GM12878 (cell line): ENCODE results near the gene HEPHL1. TPM values are rescaled to one million over a fixed set of nuclear protein-coding genes. Genes with fewer than 3 reads are reported as not detected.

Experiments
- ATAC-seq: fragments of 200-7000 bp; cut with Tn5 transposase; 3 replicates; pipeline ENCODE4 v1.9.1; 2020; ENCODE audit warnings: mild to moderate bottlenecking, moderate library complexity
- BruUV-seq: library from RNA; stranded (reverse); fragments of 400-500 nt; replicated peaks from 2 replicates; lab custom pipeline; 2021; lab: Mats Ljungman, UMichigan
- CTCF ChIA-PET: fragments of 300-600 bp; sonication (Branson Sonifier 250); formaldehyde crosslinking; extraction: SDS; loops from one replicate; lab custom pipeline; 2021; ENCODE audit warnings: inconsistent platforms; lab: Yijun Ruan, JAX
- POLR2A ChIA-PET: fragments of 350-600 bp; formaldehyde crosslinking; extraction: SDS; loops from one replicate; lab custom pipeline; 2021; ENCODE audit warnings: inconsistent platforms; lab: Charles Lee
- RAD21 ChIA-PET: fragments of 300-600 bp; sonication (Branson Sonifier 250); formaldehyde crosslinking; loops from one replicate; lab custom pipeline; 2023; ENCODE audit warnings: antibody characterized with exemption; ENCODE audit not compliant: unreplicated experiment; lab: Charles Lee
- SMC1A ChIA-PET: fragments of 300-600 bp; sonication (Branson Sonifier 250); formaldehyde crosslinking; loops from one replicate; lab custom pipeline; 2023; ENCODE audit not compliant: unreplicated experiment, uncharacterized antibody; lab: Charles Lee
- DNase-seq: peaks from one replicate; pipeline ENCODE4 v3.0.0-alpha.2; 2011; ENCODE audit warnings: low read depth, low spot score
- FAIRE-seq: peaks from 3 replicates; lab custom pipeline; 2011; peaks lifted over from hg19 to GRCh38; lab: Jason Lieb, UNC
- H2AFZ ChIP-seq: 2 replicates; pipeline ENCODE4 v1.6.0; 2011; ENCODE audit warnings: low read depth, low read length, control low read depth; ENCODE audit not compliant: control insufficient read depth
- H3K27ac ChIP-seq: 2 replicates; pipeline ENCODE4 v1.5.1; 2011; ENCODE audit warnings: control low read depth; ENCODE audit not compliant: control insufficient read depth, insufficient read depth
- H3K27me3 ChIP-seq, 2 experiments: replicated peaks in 1 of 2; 2 replicates each; pipeline versions ENCODE4 v1.6.0 to v1.6.1; 2011; ENCODE audit warnings: low read length in 1 of 2; ENCODE audit not compliant: control insufficient read depth in 2 of 2, insufficient read depth in 2 of 2
- H3K36me3 ChIP-seq, 2 experiments: 2 replicates each; pipeline ENCODE4 v1.5.1; 2011; ENCODE audit warnings: low read length in 1 of 2; ENCODE audit not compliant: control insufficient read depth in 2 of 2, insufficient read depth in 2 of 2
- H3K4me1 ChIP-seq: 2 replicates; pipeline ENCODE4 v1.6.1; 2011; ENCODE audit warnings: mild to moderate bottlenecking, low read length, moderate library complexity, mixed read lengths; ENCODE audit not compliant: control insufficient read depth, insufficient read depth
- H3K4me2 ChIP-seq: 2 replicates; pipeline ENCODE4 v1.6.0; 2011; ENCODE audit warnings: control low read depth; ENCODE audit not compliant: control insufficient read depth, insufficient read depth
- H3K4me3 ChIP-seq: fragments of 200-600 bp; sonication (generic); 2 replicates; pipeline ENCODE4 v1.5.1; 2016
- H3K79me2 ChIP-seq: 2 replicates; pipeline ENCODE4 v1.6.0; 2011; ENCODE audit warnings: low read length; ENCODE audit not compliant: control insufficient read depth, insufficient read depth
- H3K9ac ChIP-seq: 2 replicates; pipeline ENCODE4 v1.8.0; 2011; ENCODE audit warnings: low read length, control low read depth, mixed read lengths; ENCODE audit not compliant: control insufficient read depth, insufficient read depth
- H3K9me3 ChIP-seq: replicated peaks from 3 replicates; pipeline ENCODE4 v1.5.1; 2011; ENCODE audit warnings: mild to moderate bottlenecking, low read length; ENCODE audit not compliant: control insufficient read depth, insufficient read depth
- H4K20me1 ChIP-seq: 2 replicates; pipeline ENCODE4 v1.6.0; 2011; ENCODE audit not compliant: control insufficient read depth, insufficient read depth
- BACH1 ChIP-seq: fragments of 450-650 bp; IDR thresholded peaks from 2 replicates; pipeline ENCODE4 v1.6.1; 2017; ENCODE audit warnings: mild to moderate bottlenecking, borderline replicate concordance
- BRCA1 ChIP-seq: IDR thresholded peaks from 2 replicates; pipeline ENCODE4 v1.6.1; 2011; ENCODE audit warnings: low read depth, low read length, improper control_type of control experiment
- CHD2 ChIP-seq: IDR thresholded peaks from 2 replicates; pipeline ENCODE4 v1.6.1; 2011; ENCODE audit warnings: low read depth, low read length, improper control_type of control experiment, borderline replicate concordance
- CREM ChIP-seq: IDR thresholded peaks from 2 replicates; pipeline ENCODE4 v1.6.1; 2014; ENCODE audit warnings: antibody characterized with exemption, low read depth
- EGR1 ChIP-seq, 2 experiments: IDR thresholded peaks; 1 replicate in 1 of 2; 2 replicates in 1 of 2; pipeline ENCODE4 v1.6.1; 2011 to 2012; ENCODE audit warnings: low read depth in 2 of 2, low read length in 2 of 2, borderline replicate concordance in 1 of 2, mild to moderate bottlenecking in 1 of 2, moderate library complexity in 1 of 2
- HDGF ChIP-seq: fragments of 450-650 bp; IDR thresholded peaks from 2 replicates; pipeline ENCODE4 v1.6.1; 2016; ENCODE audit warnings: antibody characterized with exemption
- MLLT1 ChIP-seq: fragments of 450-650 bp; IDR thresholded peaks from 2 replicates; pipeline ENCODE4 v1.6.1; 2016; ENCODE audit warnings: mild to moderate bottlenecking
- NRF1 ChIP-seq: conservative IDR thresholded peaks from 2 replicates; pipeline ENCODE4 v1.6.1; 2011; ENCODE audit warnings: mild to moderate bottlenecking, low read depth, low read length, improper control_type of control experiment
- PML ChIP-seq: IDR thresholded peaks from 2 replicates; pipeline ENCODE4 v1.6.1; 2012; ENCODE audit warnings: low read length, inconsistent platforms
- POLR2A ChIP-seq: IDR thresholded peaks from 2 replicates; pipeline ENCODE4 v1.6.1; 2011; ENCODE audit warnings: low read depth, mild to moderate bottlenecking, low read length
- SIN3A ChIP-seq: IDR thresholded peaks from 2 replicates; pipeline ENCODE4 v1.6.1; 2012; ENCODE audit warnings: low read depth, low read length, improper control_type of control experiment
- TCF3 ChIP-seq: IDR thresholded peaks from 2 replicates; pipeline ENCODE4 v1.6.1; 2012; ENCODE audit warnings: low read depth, mild to moderate bottlenecking, low read length, borderline replicate concordance; ENCODE audit not compliant: insufficient read depth
- YBX1 ChIP-seq: fragments of 450-650 bp; IDR thresholded peaks from 2 replicates; pipeline ENCODE4 v1.6.1; 2016; ENCODE audit warnings: antibody characterized with exemption
- YY1 ChIP-seq: IDR thresholded peaks from 2 replicates; pipeline ENCODE4 v1.6.1; 2011; ENCODE audit warnings: low read depth, mild to moderate bottlenecking, low read length
- WGBS: methylation state at CpG from one replicate; pipeline ENCODE4 v1.1.6; 2016; ENCODE audit warnings: low lambda C conversion rate; ENCODE audit not compliant: insufficient replicate concordance, insufficient coverage; ENCODE audit errors: missing lambda C conversion rate; 5-methylcytosine and 5-hydroxymethylcytosine counted together
- in situ Hi-C: fragments of 300-500 bp; cut with MboI; formaldehyde crosslinking; loops from 9 replicates; pipeline ENCODE4 v1.14.3; 2018; ENCODE audit warnings: mixed read lengths
- intact Hi-C: fragments of 100-400 bp; cut with micrococcal nuclease; formaldehyde crosslinking; loops from one replicate; pipeline ENCODE4 v1.14.2; 2022; ENCODE audit not compliant: unreplicated experiment
- polyA plus RNA-seq, 11 experiments: library from polyadenylated mRNA; depleted of rRNA in 4 of 11; unstranded in 6 of 11; stranded (reverse) in 5 of 11; fragments of >200 nt; fragmentation: Nextera tagmentation in 4 of 11; fragmentation: Illumina TruSeq in 1 of 11; extraction: Ambion mirVana in 4 of 11; extraction: Trizol in 1 of 11; gene quantifications; 1 replicate in 1 of 11; 2 replicates in 10 of 11; pipeline versions ENCODE4 v1.2.1 to v1.2.3, GENCODE V29; 2011 to 2016; ENCODE audit warnings: inconsistent platforms in 2 of 11, missing spikeins in 2 of 11, low read depth in 1 of 11
- total RNA-seq, 4 experiments: library from RNA; depleted of rRNA in 3 of 4; stranded (reverse); fragments of >200 nt in 3 of 4; fragmentation: Illumina TruSeq in 1 of 4; extraction: Trizol in 1 of 4; gene quantifications; 2 replicates each; pipeline versions ENCODE4 v1.2.1 to v1.2.3, GENCODE V29; 2013 to 2021
- TF ChIP-seq, protein P1 (sequence below): fragments of 450-650 bp; formaldehyde crosslinking; IDR thresholded peaks from 2 replicates; pipeline ENCODE4 v1.4.0; 2022; ENCODE audit warnings: mild to moderate bottlenecking, moderate library complexity

The HEPHL1 gene
- total and polyA plus RNA-seq, 10 of the 15 experiments (the other 5 are each of a cell fraction or from before 2014, with no cell fraction given): 0.02 to 0.08 (median 0.05) TPM; not detected in 6

GRCh38 chr11:94010136-94010535 is 11.0 kb upstream of the HEPHL1 start:
- ChIA-PET RAD21 (no interaction called here), CTCF (no interaction called here), SMC1A (no interaction called here), POLR2A (no interaction called here)
- DNase-seq (no peak), FAIRE-seq (no peak)
- 0% methylated on average over 1 of the region's 1 CpG for WGBS
- no peaks in the 10 kb centered on the region for H4K20me1 ChIP-seq
- H3K36me3 ChIP-seq: no peaks in the 10 kb centered on the region
- intact Hi-C loops: no loop called here
- in situ Hi-C loops: no loop called here
- no TSS peak for BruUV-seq
- no peak overlapping the region for H2AFZ ChIP-seq
- no peaks in the 10 kb centered on the region for H3K9me3 ChIP-seq
- no peaks in the 10 kb centered on the region for H3K79me2 ChIP-seq
- TF ChIP-seq PML (no peak), CHD2 (no peak), YBX1 (no peak), BACH1 (no peak), MLLT1 (no peak), TCF3 (no peak), CREM (no peak), POLR2A (no peak), NRF1 (no peak), SIN3A (no peak), HDGF (no peak), YY1 (no peak), BRCA1 (no peak), EGR1 (IDR thresholded peaks at IDR 0.05; ENCODE audit: borderline replicate concordance in 1 of 2, low read depth in 2 of 2, low read length in 2 of 2) (no peak)
- TF ChIP-seq, protein P1, sequence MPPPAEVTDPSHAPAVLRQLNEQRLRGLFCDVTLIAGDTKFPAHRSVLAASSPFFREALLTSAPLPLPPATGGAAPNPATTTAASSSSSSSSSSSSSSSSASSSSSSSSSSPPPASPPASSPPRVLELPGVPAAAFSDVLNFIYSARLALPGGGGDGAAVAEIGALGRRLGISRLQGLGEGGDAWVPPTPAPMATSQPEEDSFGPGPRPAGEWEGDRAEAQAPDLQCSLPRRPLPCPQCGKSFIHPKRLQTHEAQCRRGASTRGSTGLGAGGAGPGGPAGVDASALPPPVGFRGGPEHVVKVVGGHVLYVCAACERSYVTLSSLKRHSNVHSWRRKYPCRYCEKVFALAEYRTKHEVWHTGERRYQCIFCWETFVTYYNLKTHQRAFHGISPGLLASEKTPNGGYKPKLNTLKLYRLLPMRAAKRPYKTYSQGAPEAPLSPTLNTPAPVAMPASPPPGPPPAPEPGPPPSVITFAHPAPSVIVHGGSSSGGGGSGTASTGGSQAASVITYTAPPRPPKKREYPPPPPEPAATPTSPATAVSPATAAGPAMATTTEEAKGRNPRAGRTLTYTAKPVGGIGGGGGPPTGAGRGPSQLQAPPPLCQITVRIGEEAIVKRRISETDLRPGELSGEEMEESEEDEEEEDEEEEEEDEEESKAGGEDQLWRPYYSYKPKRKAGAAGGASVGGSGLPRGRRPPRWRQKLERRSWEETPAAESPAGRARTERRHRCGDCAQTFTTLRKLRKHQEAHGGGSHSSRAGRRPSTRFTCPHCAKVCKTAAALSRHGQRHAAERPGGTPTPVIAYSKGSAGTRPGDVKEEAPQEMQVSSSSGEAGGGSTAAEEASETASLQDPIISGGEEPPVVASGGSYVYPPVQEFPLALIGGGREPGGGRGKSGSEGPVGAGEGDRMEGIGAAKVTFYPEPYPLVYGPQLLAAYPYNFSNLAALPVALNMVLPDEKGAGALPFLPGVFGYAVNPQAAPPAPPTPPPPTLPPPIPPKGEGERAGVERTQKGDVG (CRISPR knock-in tag): no peak
- TF ChIP-seq, all 136 proteins: peak for 0
- no peak for ATAC-seq
- H3K27me3 ChIP-seq: no peaks in the 10 kb centered on the region; a peak in 1 of 4 replicates
- no peak overlapping the region for H3K27ac ChIP-seq
- H3K4me3 ChIP-seq: no peak overlapping the region
- no peaks in the 10 kb centered on the region for H3K4me1 ChIP-seq
- H3K4me2 ChIP-seq: no peak overlapping the region
- H3K9ac ChIP-seq: no peak overlapping the region
